CD4-positive, alpha-beta T cell (primary cell): ENCODE data around the gene RUNX1. TPM values are rescaled to one million over a fixed set of nuclear protein-coding genes. Genes with fewer than 3 reads are reported as not detected.

Experiments used
- ATAC-seq: fragments of 200-7000 bp; cut with Tn5 transposase; one replicate; pipeline ENCODE4 v1.10.0; 2022; ENCODE audit warnings: mild to moderate bottlenecking; ENCODE audit not compliant: poor library complexity
- CTCF ChIA-PET: fragments of 350-600 bp; sonication (Branson Sonifier 250); formaldehyde crosslinking; loops from one replicate; lab custom pipeline; 2021; ENCODE audit warnings: antibody characterized with exemption, inconsistent platforms; lab: Charles Lee
- POLR2A ChIA-PET: fragments of 350-600 bp; sonication (Branson Sonifier 250); formaldehyde crosslinking; loops from one replicate; lab custom pipeline; 2021; ENCODE audit warnings: antibody characterized with exemption, inconsistent platforms; lab: Charles Lee
- DNase-seq, 14 experiments: peaks; one replicate each; pipeline ENCODE4 v3.0.0-alpha.2; 2013 to 2020; ENCODE audit warnings: mixed read lengths in 2 of 14
- H3K27ac ChIP-seq, 2 donors: one replicate each; pipeline versions ENCODE4 v1.5.1 to v1.7.0; 2013; ENCODE audit warnings: low read length in 2 of 2, low read depth in 1 of 2, mild to moderate bottlenecking in 1 of 2
- H3K27me3 ChIP-seq, 2 experiments: 1 replicate in 1 of 2; 2 replicates in 1 of 2; pipeline versions ENCODE4 v1.6.1 to v1.7.0; 2013; ENCODE audit warnings: low read length in 2 of 2, control low read depth in 1 of 2, mild to moderate bottlenecking in 1 of 2, moderate library complexity in 1 of 2; ENCODE audit not compliant: insufficient read depth in 2 of 2, control insufficient read depth in 1 of 2
- H3K36me3 ChIP-seq: one replicate; pipeline ENCODE4 v1.6.1; 2013; ENCODE audit warnings: low read length, control low read depth; ENCODE audit not compliant: insufficient read depth
- H3K4me1 ChIP-seq: one replicate; pipeline ENCODE4 v1.6.1; 2013; ENCODE audit warnings: low read length, control low read depth; ENCODE audit not compliant: insufficient read depth
- H3K4me3 ChIP-seq: one replicate; pipeline ENCODE4 v1.5.1; 2013; ENCODE audit warnings: mild to moderate bottlenecking, low read length, moderate library complexity
- H3K9me3 ChIP-seq, 2 experiments: 1 replicate in 1 of 2; 2 replicates in 1 of 2; pipeline versions ENCODE4 v1.6.1 to v1.7.0; 2013; ENCODE audit warnings: low read length in 2 of 2, mild to moderate bottlenecking in 2 of 2, control low read depth in 1 of 2, moderate library complexity in 1 of 2; ENCODE audit not compliant: control insufficient read depth in 1 of 2, insufficient read depth in 1 of 2
- H3K27ac Mint-ChIP-seq: one replicate; pipeline ENCODE4 v1.8.0; 2020; ENCODE audit warnings: mixed read lengths
- H3K27me3 Mint-ChIP-seq: one replicate; pipeline ENCODE4 v1.8.0; 2021; ENCODE audit warnings: mixed read lengths
- H3K36me3 Mint-ChIP-seq: one replicate; pipeline ENCODE4 v1.8.0; 2021; ENCODE audit warnings: low read depth, mixed read lengths
- H3K4me1 Mint-ChIP-seq: one replicate; pipeline ENCODE4 v1.8.0; 2021; ENCODE audit warnings: low read depth, mixed read lengths
- H3K4me3 Mint-ChIP-seq: one replicate; pipeline ENCODE4 v1.8.0; 2020; ENCODE audit warnings: mild to moderate bottlenecking, mixed read lengths
- H3K9me3 Mint-ChIP-seq: one replicate; pipeline ENCODE4 v1.8.0; 2020; ENCODE audit warnings: mixed read lengths
- CTCF ChIP-seq: fragments of 200-600 bp; IDR thresholded peaks from one replicate; pipeline ENCODE4 v1.8.0; 2022; ENCODE audit warnings: antibody characterized with exemption, mild to moderate bottlenecking
- intact Hi-C, 2 experiments: fragments of 100-400 bp; cut with DNase I in 1 of 2; cut with micrococcal nuclease in 1 of 2; formaldehyde crosslinking; loops; one replicate each; pipeline versions ENCODE4 v1.15.1 to v1.9.0; 2023 to 2025; cut with DNase I, micrococcal nuclease
- total RNA-seq, 174 experiments: library from RNA in 2 of 174; stranded (reverse) in 2 of 174; gene quantifications; one replicate each; pipeline ENCODE4 v1.2.3 and lab custom pipeline; 2021 to 2026

RUNX1 gene
- total RNA-seq, 2 experiments from 2014 or later, result 71.7 to 74.3 TPM

- Mint-ChIP-seq H3K9me3 (no peaks in the 10 kb centered on the region), H3K36me3 (peaks cover 20% of the 10 kb centered on the region), H3K27me3 (no peaks in the 10 kb centered on the region), H3K27ac (peak overlapping the region; percentile 88), H3K4me1 (peaks cover 66% of the 10 kb centered on the region), H3K4me3 (peak overlapping the region; percentile 93)
- Histone ChIP-seq H3K27me3 (no peaks in the 10 kb centered on the region), H3K9me3 (no peaks in the 10 kb centered on the region), H3K4me1 (peaks cover 46% of the 10 kb centered on the region), H3K36me3 (peaks cover 1% of the 10 kb centered on the region), H3K4me3 (peak overlapping the region; percentile 80), H3K27ac (peak overlapping the region in 1 of 2 donors; percentile 79)
- ChIA-PET POLR2A (interaction anchor here (0.6 to 7.9 kb wide), 18 partner anchors 10 to 512 kb away, joined by 3 to 115 read pairs (median 5); partner anchors contain the start of gene RUNX1), CTCF (interaction anchor here (0.6 to 2.1 kb wide), 44 partner anchors 9 to 512 kb away, joined by 3 to 25 read pairs (median 5); partner anchors contain the start of gene RUNX1)
- ATAC-seq (peak; percentile 0), DNase-seq (peak in 12 of 14 experiments; percentile 27 to 86 (median 42))
- TF ChIP-seq CTCF, result no peak
- intact Hi-C loops, result loop anchor here (5.0 to 10.0 kb wide), 3 partner anchors 138 to 726 kb away; no protein-coding TSS in a partner anchor
These were observed 159.8 kb downstream of the RUNX1 start for GRCh38 chr21:34889320-34889675.

- DNase-seq (peak; percentile 39 to 87 (median 60)), ATAC-seq (peak; percentile 30)
- intact Hi-C loops, result loop anchor here (1.0 to 10.0 kb wide), 8 partner anchors 46 to 726 kb away; no protein-coding TSS in a partner anchor
- Mint-ChIP-seq H3K36me3 (peaks cover 23% of the 10 kb centered on the region), H3K4me3 (peak overlapping the region; percentile 93), H3K27me3 (no peaks in the 10 kb centered on the region), H3K9me3 (no peaks in the 10 kb centered on the region), H3K27ac (peak overlapping the region; percentile 96), H3K4me1 (peaks cover 66% of the 10 kb centered on the region)
- H3K27me3 ChIP-seq, result no peaks in the 10 kb centered on the region
- peak; percentile 3 for TF ChIP-seq CTCF
- peaks cover 43% of the 10 kb centered on the region for H3K4me1 ChIP-seq
- peaks cover 4% of the 10 kb centered on the region for H3K36me3 ChIP-seq
- ChIA-PET POLR2A (interaction anchor here (0.7 to 7.9 kb wide), 27 partner anchors 9 to 511 kb away, joined by 3 to 115 read pairs (median 5); partner anchors contain the start of gene RUNX1), CTCF (interaction anchor here (0.9 to 3.2 kb wide), 18 partner anchors 40 to 512 kb away, joined by 3 to 25 read pairs (median 6); partner anchors contain the start of gene RUNX1)
- H3K27ac ChIP-seq, result peak overlapping the region; percentile 56 to 79
- no peaks in the 10 kb centered on the region for H3K9me3 ChIP-seq
- peak overlapping the region; percentile 80 for H3K4me3 ChIP-seq
These were observed 160.4 kb downstream of the RUNX1 start for GRCh38 chr21:34888569-34889319.

GRCh38 chr21:34887725-34888568, 161.2 kb downstream of the RUNX1 start:
- Histone ChIP-seq H3K36me3 (peaks cover 8% of the 10 kb centered on the region), H3K4me1 (peaks cover 43% of the 10 kb centered on the region), H3K4me3 (peak overlapping the region; percentile 66), H3K9me3 (no peaks in the 10 kb centered on the region), H3K27me3 (no peaks in the 10 kb centered on the region), H3K27ac (peak overlapping the region; percentile 56 to 78)
- TF ChIP-seq CTCF, result peak; percentile 14
- H3K36me3 Mint-ChIP-seq, result peaks cover 31% of the 10 kb centered on the region
- H3K27ac Mint-ChIP-seq, result peak overlapping the region; percentile 96
- intact Hi-C loops, result loop anchor here (1.0 to 10.0 kb wide), 8 partner anchors 46 to 727 kb away; no protein-coding TSS in a partner anchor
- POLR2A ChIA-PET, result interaction anchor here (0.6 to 7.9 kb wide), 29 partner anchors 8 to 631 kb away, joined by 3 to 115 read pairs (median 5); partner anchors contain the start of gene RUNX1
- peak; percentile 73 to 96 (median 85) for DNase-seq
- ATAC-seq, result peak; percentile 73
- peaks cover 66% of the 10 kb centered on the region for H3K4me1 Mint-ChIP-seq
- H3K4me3 Mint-ChIP-seq, result peak overlapping the region; percentile 93
- no peaks in the 10 kb centered on the region for H3K27me3 Mint-ChIP-seq
- H3K9me3 Mint-ChIP-seq, result no peaks in the 10 kb centered on the region
- CTCF ChIA-PET, result interaction anchor here (0.9 to 3.2 kb wide), 8 partner anchors 58 to 512 kb away, joined by 3 to 12 read pairs (median 4); no protein-coding TSS in a partner anchor
